ENCODE results near the gene MED7. TPM values are rescaled to one million over a fixed set of nuclear protein-coding genes. Genes with fewer than 3 reads are reported as not detected.

Gene MED7
- total and polyA plus RNA-seq, 9 of the 15 experiments (the other 6 are each of a cell fraction or from before 2014, with no cell fraction given), result 4.5 to 38.7 (median 12.2) TPM

GRCh38 chr5:157115502-157115901 is 27.2 kb downstream of the MED7 start (continued):
- TF ChIP-seq, protein P1, sequence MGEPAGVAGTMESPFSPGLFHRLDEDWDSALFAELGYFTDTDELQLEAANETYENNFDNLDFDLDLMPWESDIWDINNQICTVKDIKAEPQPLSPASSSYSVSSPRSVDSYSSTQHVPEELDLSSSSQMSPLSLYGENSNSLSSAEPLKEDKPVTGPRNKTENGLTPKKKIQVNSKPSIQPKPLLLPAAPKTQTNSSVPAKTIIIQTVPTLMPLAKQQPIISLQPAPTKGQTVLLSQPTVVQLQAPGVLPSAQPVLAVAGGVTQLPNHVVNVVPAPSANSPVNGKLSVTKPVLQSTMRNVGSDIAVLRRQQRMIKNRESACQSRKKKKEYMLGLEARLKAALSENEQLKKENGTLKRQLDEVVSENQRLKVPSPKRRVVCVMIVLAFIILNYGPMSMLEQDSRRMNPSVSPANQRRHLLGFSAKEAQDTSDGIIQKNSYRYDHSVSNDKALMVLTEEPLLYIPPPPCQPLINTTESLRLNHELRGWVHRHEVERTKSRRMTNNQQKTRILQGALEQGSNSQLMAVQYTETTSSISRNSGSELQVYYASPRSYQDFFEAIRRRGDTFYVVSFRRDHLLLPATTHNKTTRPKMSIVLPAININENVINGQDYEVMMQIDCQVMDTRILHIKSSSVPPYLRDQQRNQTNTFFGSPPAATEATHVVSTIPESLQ (CRISPR knock-in tag; IDR thresholded peaks at IDR 0.05), result no peak
- TF ChIP-seq TEAD1 (CRISPR knock-in tag; IDR thresholded peaks at IDR 0.05) (no peak), CREM (IDR thresholded peaks at IDR 0.05; ENCODE audit: low read depth) (no peak), ZSCAN29 (IDR thresholded peaks at IDR 0.05) (no peak)
- TF ChIP-seq, protein P2, sequence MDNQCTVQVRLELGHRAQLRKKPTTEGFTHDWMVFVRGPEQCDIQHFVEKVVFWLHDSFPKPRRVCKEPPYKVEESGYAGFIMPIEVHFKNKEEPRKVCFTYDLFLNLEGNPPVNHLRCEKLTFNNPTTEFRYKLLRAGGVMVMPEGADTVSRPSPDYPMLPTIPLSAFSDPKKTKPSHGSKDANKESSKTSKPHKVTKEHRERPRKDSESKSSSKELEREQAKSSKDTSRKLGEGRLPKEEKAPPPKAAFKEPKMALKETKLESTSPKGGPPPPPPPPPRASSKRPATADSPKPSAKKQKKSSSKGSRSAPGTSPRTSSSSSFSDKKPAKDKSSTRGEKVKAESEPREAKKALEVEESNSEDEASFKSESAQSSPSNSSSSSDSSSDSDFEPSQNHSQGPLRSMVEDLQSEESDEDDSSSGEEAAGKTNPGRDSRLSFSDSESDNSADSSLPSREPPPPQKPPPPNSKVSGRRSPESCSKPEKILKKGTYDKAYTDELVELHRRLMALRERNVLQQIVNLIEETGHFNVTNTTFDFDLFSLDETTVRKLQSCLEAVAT (IDR thresholded peaks at IDR 0.05), result no peak

GRCh38 chr5:157115012-157115411 is 27.7 kb downstream of the MED7 start:
- Histone ChIP-seq H3K9me3 (replicated peaks; ENCODE audit: control insufficient read depth, insufficient read depth, low read depth, low read length) (no peaks in the 10 kb centered on the region), H3K79me2 (ENCODE audit: control insufficient read depth, insufficient read depth, low read length) (no peaks in the 10 kb centered on the region), H3K4me1 (replicated peaks in 1 of 2; ENCODE audit: control insufficient read depth in 2 of 2, insufficient read depth in 2 of 2, low read length in 2 of 2) (no peaks in the 10 kb centered on the region), H3K27me3 (ENCODE audit: control insufficient read depth in 2 of 2, insufficient read depth in 2 of 2, low read length in 2 of 2) (no peaks in the 10 kb centered on the region), H3K27ac (ENCODE audit: extremely low read depth, low read depth, low read length) (no peak overlapping the region), H4K20me1 (replicated peaks; ENCODE audit: control insufficient read depth, insufficient read depth, low read length) (no peaks in the 10 kb centered on the region), H2AFZ (ENCODE audit: low read depth, low read length) (no peak overlapping the region), H3K36me3 (ENCODE audit: control insufficient read depth, insufficient read depth, low read length) (no peaks in the 10 kb centered on the region), H3K4me2 (ENCODE audit: insufficient read depth, low read length) (no peak overlapping the region), H3K9ac (ENCODE audit: insufficient read depth in 1 of 2, low read depth in 2 of 2, low read length in 2 of 2) (no peak overlapping the region), H3K9me1 (ENCODE audit: control insufficient read depth, insufficient read depth, low read length) (no peaks in the 10 kb centered on the region), H3K4me3 (no peak overlapping the region)
- in situ Hi-C loops (cut with MboI), result no loop called here
- POLR2A ChIA-PET, result no interaction called here
- DNase-seq (ENCODE audit: extremely low read depth in 1 of 4, low spot score in 3 of 4) (no peak), ATAC-seq (no peak), FAIRE-seq (no peak)
- BruUV-seq (replicated peaks), result no TSS peak
- CTCF ChIA-PET (ENCODE audit: low intra/inter-chr PET ratio), result no interaction called here
- intact Hi-C loops (cut with micrococcal nuclease), result no loop called here
- TF ChIP-seq, protein P3, sequence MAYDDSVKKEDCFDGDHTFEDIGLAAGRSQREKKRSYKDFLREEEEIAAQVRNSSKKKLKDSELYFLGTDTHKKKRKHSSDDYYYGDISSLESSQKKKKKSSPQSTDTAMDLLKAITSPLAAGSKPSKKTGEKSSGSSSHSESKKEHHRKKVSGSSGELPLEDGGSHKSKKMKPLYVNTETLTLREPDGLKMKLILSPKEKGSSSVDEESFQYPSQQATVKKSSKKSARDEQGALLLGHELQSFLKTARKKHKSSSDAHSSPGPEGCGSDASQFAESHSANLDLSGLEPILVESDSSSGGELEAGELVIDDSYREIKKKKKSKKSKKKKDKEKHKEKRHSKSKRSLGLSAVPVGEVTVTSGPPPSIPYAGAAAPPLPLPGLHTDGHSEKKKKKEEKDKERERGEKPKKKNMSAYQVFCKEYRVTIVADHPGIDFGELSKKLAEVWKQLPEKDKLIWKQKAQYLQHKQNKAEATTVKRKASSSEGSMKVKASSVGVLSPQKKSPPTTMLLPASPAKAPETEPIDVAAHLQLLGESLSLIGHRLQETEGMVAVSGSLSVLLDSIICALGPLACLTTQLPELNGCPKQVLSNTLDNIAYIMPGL (CRISPR knock-in tag; IDR thresholded peaks at IDR 0.05), result no peak
- no peak for TF ChIP-seq BDP1 (IDR thresholded peaks at IDR 0.05; ENCODE audit: insufficient read depth, insufficient read length)
- no peak for TF ChIP-seq CBX5 (IDR thresholded peaks at IDR 0.05; ENCODE audit: borderline replicate concordance, low read depth)
- TF ChIP-seq XRCC3 (IDR thresholded peaks at IDR 0.05), result no peak
- TF ChIP-seq BACH1 (tag; IDR thresholded peaks at IDR 0.05), result no peak
- TF ChIP-seq ZNF197 (CRISPR knock-in tag; IDR thresholded peaks at IDR 0.05; ENCODE audit: low read depth), result no peak
